Activated CD4-positive, alpha-beta T cell treated with anti-CD3 and anti-CD28 coated beads, Interleukin-2, amount 50 U/mL, for 16 hours (primary cell): ENCODE results near the gene CHD1.
"Not testable (repeated sequence)": the region's sequence is repeated elsewhere in the genome, so short reads cannot be mapped to it uniquely, and the experiment has no call there.

Experiments used
- DNase-seq: peaks from one replicate; pipeline ENCODE4 v3.0.0-alpha.2; 2020

The CHD1 gene

DNA sequence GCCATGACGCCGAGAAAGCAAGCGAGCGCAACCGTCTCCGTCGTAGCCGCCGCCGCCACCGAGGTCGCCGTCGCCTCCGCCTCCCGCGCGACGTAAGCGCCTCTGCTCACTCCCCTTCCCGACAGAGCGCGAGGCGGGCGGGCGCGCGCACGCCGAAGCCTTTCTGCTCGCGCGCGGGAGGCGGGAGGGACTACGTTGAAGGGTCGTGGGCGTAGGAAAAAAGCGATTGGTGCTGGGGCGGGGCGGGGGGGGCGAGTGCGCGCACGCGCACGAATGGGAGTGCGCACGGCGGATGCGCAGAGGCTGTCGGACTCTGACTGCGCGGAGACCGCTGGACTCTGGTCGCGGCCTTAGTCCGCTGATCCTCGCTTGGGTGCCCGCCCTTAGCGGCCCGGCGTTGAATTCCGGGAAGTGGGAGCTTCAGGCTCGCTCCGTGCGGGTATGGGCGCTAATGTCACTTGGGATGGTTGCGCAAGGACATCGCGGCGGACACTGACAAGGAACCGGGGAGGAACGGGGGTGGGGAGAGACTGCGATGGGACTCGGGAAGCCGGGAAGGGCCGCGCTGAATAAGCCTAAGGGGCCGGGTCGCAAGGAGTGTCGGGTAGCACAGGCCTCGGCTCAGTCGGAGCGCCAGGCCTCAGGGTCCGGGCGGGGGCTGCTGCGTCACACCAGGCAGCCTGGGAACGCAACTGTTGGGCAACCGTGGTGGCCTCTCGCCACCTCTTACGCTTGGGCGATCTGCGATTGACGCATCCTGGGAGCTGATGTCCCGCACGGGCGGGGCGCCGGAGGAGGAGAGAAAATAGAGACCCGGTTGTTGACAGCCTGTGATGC, at the start of gene CHD1:
TSS of gene CHD1 (minus strand) at position 135 of the 837 bp plus-strand sequence. CDS start 2,621 bp downstream, outside the sequence.
- DNase-seq = peak; percentile 96

DNA sequence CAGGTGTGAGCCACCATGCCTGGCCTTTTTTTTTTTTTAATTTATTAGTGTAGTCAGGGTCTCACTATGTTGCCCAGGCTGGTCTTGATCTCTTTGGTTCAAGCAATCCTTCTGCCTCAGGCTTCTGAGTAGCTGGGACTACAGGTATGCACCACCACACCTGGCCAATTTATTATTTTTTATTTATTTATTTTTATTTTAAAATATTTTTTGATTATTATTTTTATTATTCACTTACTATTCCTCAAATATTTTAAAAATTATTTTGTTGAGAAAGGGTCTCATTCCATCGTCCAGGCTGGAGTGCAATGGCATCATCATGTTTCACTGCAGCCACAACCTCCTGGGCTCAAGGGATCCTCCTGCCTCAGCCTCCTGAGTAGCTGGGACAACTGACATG, 49.7 kb upstream of the CHD1 start:
- no peak for DNase-seq

DNA sequence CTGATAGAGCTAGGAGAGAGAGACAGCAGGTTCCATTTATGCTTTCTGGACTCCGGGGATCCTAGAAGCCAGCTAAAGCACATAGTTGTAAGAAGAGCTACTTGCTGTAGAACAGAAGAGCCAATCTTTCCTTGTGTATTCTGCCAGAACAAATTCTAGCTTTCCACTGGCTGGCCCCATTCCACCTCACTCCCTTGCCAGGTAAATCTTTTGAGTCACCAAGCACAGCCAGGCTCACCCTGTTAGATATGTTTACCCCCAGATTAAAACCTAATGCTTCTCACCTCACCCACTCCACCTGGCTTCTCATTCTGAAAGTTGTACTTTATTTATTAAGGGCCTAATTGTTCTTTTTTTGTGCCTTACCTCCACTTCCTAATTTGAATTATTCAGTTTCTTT, 48.9 kb upstream of the CHD1 start:
- no peak for DNase-seq

DNA sequence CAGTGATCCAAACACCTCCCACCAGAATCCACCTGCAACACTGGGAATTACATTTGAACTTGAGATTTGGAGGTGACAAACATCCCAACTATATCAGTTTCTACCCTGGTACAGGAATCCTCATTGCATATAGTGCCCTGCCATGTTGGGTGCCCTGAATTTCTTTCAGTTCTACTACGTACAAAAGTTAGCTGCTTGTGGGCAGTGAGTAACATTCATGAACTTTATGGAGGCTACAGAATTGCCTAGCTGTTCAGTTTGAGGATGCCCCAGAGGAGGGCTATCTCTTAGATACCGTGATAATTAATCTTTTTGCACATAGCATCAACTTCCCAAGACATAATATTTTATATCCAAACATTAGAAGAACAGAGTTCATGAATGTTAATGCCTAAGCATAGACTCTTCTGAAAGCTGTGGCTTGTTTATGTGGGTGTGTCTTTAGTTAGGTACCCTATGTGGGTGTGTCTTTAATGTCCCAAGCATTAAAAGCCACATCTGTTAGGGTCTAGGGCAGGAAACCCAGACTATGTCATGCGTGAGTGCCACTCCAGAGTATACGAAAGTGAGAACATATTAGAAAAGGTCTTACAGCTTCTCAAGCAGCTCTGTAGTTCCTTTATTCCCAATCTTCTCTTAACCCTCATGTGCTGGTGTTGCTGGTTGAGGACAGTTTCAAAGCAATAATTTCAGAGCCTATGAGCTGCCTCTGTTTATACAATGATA, 47.0 kb upstream of the CHD1 start:
- DNase-seq = no peak

DNA sequence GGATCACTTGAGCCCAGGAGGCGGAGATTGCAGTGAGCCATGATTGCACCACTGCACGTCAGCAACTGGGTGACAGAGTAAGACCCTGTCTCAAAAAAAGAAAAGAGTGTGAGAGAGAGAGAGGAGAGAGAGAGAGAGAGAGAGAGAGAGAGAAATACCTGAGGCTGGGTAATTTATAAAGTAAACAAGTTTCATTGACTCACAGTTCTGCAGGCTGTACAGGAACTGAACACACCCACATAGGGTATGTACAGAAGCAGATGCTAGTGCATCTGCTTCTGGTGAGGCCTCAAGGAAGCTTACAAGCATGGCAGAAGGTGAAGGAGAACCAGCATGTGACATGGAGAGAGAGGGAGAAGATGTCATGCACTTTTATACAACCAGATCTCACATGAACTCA, 46.4 kb upstream of the CHD1 start:
- no peak for DNase-seq

DNA sequence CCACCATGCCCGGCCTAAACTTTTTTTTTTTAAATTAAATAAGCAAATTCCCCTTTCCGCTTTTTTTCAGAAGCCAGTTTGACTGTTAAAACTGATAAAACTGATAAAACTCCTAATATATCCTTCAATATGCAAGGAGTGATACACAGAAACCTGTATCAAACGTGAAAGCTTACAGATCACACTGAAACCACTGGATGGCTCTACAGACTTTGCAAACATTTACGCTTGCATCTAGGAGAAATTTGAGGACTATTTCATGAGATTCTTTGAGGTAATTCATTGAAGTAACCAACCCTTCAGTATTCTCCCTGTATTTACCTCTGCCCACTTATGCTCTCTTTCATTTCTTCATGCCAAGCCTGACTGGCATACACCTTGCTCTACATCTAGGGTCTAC, 40.6 kb upstream of the CHD1 start:
- DNase-seq = no peak

DNA sequence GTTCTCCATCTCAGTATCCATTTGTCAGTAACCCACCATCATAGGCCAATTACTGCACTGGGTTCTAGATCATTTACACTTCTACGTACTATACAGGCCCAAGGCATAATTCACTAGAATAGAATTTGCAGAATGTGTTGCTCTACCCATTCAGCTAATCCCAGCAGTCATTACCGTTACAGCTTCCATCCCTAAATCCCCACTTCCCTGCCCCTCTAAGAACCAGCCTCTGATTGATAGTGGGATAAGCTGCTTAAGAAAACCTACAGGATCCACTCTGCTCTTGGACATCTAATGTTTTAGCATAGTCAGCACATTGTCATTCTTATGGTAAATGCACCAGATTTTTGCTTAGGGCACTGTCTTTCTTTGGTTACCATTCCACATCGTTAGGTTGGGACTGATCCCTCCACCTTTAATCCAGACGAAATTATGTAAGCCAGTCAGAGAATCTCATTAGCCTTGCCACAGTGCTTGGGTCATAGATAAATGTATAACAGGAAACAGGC, 39.3 kb upstream of the CHD1 start:
- no peak for DNase-seq

DNA sequence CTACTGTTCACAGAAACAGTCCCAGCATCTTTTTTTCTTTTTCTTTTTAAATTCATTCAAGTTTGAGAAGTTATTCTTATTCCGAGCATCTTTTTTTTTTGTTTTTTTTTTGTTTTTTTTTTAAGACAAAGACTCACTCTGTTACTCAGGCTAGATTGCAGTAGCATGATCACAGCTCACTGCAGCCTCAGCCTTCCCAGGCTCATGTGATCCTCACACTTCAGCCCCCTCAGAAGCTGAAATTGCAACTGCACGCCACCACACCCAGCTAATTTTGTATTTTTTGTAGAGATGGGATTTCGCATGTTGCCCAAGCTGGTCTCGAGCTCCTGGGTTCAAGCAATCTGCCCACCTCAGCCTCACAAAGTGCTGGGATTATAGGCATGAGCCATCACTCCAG, 36.4 kb upstream of the CHD1 start:
- no peak for DNase-seq

DNA sequence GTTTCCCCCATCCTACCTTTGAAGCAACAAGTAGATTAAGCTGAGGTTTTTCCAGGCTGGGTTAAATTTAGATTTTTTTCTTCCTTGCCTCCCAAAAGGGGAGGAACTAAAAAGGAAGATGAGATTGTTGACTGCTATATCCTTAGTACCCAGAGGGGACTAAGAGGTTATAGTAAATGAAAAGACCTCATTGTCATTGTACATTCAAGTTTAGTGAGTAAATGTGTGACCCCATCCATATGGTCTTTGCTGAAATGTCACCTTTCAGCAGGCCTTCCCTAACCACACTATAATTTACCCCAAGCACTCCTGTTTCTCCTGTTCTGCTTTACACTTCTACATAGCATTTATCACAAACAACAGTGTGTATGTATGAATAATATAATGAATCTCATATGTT, 35.8 kb upstream of the CHD1 start:
- no peak for DNase-seq

DNA sequence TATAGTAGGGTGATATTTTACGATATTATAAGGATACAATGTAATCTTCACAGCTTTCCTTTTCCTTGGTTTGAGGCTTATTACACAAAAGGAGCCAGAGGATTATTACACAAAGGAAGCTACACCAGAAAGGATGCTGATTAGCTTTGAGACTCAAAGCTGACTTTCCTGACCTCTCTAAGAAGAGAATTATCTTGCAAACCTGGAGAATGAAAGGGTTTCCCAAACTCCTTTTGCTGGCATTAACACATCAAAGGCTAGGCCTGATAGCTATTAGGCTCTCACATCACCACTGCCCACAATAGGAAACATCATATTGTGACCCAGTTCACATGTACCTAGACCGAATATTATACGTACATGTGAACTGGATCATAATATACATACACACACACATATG, 34.2 kb upstream of the CHD1 start:
- no peak for DNase-seq

DNA sequence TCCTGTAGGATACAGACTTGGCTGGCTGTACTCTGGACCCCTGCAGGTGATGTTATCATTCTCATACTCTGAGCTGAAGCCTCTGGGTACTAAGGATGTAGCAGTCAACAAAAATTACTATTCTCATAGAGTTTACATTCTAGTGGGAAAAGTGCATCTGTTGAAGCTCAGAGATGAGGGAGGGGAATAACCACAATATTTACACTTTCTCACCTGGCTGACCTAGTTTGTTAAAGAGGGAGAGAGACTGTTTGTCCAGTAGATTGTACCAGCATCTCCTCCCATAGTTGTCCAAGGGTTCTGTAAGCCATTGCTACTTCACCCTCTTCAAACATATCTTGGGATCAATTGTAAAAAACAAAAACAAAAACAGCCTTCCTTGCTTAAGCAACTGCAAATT, 33.8 kb upstream of the CHD1 start:
- DNase-seq = no peak

DNA sequence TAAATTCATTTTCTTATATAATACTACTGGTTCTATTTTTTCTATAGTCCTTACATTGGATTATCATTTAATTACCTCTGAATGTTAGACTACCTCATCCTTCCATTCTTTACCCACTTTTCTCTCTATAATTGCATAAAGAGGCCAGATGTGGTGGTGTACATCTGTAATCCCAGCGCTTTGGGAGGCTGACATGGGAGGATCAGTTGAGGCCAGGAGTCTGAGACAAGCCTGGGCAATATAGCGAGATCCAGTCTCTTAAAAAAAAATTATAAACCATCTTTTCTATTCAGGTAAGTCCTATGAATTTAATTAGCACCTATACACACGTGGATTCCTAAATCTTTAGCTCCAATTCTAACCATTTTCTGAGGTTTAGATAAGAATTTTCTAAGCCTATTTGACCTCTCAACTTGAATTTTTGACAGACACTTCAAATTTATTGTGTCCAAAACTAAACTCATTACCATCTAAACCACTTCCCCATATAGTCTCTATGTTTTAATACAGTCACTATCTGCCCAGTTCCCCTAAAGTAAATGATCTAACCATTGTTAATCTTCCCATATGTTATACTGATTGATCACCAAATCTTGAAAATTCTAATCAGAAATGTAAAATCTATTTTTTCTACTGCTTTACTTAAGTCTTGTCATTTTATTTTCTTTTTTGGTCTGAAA, 33.0 kb upstream of the CHD1 start:
- DNase-seq = no peak

DNA sequence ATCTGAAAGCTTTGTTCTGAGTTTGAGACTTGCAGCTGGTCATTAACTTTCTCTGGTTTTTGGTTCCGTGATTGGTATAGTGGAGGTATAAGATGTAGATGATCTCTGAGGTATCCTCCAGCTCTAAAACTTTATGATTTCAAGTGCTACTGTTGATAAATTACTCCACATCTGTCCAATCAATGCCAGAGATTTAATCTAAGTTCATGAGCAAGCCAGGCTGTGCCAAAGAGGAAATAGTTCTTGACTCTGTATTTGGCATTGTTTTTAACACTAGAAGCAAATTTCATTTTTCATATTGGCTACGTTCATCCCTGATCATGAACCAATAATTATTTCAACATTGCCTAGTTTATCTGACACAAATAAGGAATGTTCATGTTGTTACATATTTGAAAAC, 28.5 kb upstream of the CHD1 start:
- no peak for DNase-seq

DNA sequence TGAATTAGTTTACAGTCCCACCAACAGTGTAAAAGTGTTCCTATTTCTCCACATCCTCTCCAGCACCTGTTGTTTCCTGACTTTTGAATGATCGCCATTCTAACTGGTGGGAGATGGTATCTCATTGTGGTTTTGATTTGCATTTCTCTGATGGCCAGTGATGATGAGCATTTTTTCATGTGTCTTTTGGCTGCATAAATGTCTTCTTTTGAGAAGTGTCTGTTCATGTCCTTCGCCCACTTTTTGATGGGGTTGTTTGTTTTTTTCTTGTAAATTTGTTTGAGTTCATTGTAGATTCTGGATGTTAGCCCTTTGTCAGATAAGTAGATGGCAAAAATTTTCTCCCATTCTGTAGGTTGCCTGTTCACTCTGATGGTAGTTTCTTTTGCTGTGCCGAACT, 27.1 kb upstream of the CHD1 start:
- not testable (repeated sequence) for DNase-seq

DNA sequence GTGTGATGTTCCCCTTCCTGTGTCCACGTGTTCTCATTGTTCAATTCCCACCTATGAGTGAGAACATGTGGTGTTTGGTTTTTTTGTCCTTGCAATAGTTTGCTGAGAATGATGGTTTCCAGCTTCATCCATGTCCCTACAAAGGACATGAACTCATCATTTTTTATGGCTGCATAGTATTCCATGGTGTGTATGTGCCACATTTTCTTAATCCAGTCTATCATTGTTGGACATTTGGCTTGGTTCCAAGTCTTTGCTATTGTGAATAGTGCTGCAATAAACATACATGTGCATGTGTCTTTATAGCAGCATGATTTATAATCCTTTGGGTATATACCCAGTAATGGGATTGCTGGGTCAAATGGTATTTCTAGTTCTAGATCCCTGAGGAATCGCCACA, 26.7 kb upstream of the CHD1 start:
- DNase-seq = not testable (repeated sequence)

DNA sequence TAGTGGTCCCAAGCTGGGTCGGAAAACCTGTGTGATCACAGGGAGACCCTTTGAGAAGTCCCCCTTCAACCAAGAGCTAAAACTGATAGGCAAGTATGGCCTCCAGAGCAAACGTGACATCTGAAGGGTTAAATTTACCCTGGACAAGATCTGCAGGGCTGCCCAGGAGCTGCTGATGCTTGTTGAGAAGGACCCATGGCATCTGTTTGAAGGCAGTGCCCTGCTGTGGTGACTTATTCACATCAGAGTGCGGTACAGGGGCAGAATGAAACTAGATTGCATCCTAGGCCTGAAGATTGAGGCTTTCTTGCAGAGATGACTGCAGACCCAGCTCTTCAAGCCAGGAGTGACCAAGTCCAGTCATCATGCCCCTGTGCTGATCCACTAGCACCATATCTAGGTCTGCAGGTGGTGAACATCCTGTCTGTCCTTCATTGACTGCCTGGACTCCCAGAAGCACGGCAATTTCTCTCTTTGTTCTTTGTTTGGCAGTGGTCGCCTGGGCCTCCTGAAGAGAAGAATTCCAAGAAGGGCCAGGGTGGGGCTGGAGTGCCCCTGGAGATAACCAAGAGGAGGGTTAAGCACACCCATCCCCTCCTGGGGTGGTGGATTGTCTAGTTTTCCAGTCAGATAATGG, 25.7 kb upstream of the CHD1 start:
- DNase-seq = no peak

DNA sequence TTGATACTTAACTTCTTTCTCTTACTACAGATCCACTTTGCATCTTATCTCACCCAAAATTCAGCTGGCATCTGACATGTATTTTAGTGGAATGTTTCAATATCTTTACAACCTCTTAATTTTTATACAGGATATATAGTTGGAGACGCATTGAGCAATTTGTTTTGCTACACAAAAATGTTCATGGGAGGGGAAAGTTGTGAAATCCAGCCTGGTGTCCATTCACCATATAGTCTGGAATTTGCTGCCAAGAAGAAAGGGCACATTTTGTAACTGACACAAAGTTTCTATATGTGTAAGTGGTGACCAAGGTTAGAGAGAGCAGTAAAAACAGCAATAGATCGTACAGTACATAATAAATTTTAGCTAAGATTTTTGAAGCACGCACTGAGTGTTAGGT, 14.0 kb upstream of the CHD1 start:
- DNase-seq = no peak

DNA sequence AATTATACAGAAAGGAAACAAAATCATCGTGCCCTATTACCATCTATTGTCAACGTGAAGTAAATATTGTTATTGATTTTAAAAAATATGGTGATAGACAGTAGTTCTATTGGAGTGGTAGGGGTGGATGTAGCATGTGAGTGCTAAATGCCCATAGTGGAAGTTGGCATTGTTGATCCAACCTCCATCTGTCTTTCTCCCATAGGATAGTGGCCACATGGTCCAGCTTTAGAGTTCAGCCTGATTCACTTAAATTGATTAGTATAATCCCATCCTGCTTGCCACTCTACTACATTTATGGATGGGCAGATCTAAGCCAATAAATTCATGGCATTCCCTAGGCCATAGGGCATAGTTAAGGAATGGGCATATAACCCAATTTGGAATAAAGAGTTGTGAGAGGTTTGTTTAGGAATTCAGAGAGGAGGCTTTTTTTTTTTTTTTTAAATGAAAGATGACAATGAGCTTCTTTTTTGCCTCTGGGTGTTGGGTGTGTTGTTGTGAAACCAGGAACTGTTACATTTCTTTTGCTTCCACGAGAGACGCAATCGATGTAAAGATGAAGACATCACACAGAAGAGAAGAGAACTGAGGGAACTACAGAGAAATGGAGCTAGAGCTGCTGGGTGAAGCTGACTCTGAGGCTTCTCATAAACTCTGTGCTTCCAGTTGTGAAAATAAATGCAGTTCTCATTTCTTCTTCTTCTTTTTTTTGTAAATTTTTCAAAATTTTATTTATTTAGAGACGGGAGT, 12.5 kb upstream of the CHD1 start:
- no peak for DNase-seq

DNA sequence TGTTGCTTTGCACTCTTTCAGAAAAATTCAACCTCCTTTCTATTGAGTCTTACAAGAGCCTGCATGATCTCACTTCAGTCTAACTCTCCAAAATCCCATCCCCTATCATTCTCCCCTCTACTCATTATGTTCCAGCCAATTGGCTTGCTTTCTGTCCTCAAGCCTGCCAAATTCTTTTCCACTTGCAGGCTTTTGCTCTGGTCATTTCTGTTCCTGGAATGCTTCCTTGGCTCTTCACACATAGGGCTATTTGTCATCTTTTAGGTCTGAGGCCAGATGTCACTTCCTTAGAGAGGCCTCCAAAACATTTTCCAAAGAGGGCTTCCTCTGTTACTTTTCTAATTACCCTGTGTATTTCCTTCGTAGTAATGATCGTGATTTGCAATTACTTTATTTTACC, 11.8 kb upstream of the CHD1 start:
- DNase-seq = no peak

DNA sequence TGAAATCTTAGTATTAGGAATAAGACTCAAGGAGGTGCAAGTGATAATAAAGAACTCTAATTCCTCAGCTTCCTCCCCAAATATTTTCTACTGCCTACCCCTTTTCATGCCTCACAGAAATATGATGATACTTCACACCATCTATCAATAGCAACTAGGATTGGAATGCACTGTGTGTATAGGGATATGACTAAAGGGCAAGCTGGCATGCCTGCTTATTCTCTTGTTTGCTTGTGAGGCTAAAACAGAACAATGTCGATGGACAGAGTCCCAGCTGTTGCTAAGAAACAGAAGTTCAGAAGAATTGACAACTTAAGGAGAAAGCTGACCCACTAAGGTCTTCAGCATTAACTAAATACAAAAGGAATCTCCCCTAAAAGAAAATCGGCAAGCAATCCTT, 9.7 kb upstream of the CHD1 start:
- no peak for DNase-seq

DNA sequence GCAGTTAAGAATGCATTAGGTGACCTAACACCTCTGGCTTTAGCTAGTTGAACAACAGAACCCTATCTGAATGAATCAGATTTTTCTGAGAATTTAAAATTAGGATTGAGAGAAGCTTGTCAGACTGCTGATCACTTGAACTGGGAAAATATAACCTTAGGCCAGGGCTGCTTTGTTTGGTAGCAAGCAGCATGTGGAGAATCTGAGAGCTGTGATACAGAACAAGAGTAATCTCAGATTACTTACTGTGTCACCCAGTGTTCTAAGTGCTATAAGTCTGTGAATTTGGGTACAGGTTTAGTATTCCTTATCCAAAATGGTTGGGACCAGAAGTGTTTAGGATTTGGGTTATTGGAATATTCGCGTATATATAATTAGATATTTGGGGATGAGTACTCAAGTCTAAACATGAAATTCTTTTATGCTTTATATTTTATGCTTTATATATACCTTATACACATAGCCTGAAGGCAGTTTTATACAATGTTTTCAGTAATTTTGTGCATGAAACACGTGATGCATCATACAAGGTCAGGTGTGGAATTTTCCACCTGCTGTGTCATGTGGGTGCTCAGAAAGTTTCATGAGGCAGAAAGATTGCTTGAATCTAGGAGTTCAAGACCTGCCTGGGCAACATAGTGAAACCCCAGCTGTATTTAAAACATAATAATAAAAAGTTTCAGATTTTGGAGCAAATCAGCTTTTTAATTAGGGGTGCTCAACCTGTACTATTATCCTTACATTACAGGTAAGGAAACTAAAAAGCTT, 8.3 kb upstream of the CHD1 start:
- no peak for DNase-seq

DNA sequence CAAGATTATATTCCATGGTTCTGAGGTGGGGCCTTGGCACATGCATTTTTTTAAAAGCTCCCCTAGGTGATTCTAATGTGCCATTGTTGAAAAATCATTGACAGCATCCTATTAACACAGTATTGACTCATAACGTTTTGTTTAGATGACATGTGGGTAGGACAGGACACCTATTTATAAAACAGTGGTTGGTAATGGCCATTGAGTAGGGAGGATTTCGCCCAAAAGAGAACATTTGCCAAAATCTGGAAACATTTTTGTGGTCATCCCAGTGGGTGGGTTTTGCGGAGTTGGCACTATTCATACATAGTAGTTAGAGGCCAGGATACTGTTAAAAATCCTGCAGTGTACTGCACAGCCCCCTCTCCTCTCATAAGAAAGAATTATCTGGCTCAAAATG, 6.4 kb upstream of the CHD1 start:
- DNase-seq = no peak
